ENCODE measurements around the gene PRKCA.

DNA sequence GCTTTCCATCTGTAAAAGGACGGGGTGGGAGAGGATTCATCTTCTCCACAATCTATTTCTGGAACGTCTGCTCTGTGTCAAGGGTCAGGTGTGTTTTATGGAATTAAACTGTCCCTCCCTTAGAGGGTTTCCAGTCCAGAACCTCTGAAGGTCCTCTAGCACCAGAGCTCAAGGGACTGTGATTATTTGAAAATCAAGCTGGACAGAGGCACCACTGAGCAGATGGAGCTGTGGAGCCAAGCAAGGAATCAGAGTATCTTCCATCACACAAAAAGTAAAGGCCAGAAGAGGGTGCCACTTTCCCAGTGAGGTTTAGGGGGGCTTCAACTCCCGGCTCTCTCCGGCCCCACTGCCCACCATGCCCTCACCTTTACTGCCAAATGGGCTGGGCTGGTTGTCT lies 539.3 kb downstream of the PRKCA start:
- TF ChIP-seq EZH2 (IDR thresholded peaks at IDR 0.05) (no peak), POLR2AphosphoS5 (IDR thresholded peaks at IDR 0.05; ENCODE audit: borderline replicate concordance, low read depth, low read length) (no peak)

Data from SK-N-MC (cell line).